Urinary bladder (tissue), 4 donors: ENCODE results near the gene MAEA. TPM values are rescaled to one million over a fixed set of nuclear protein-coding genes. Genes with fewer than 3 reads are reported as not detected.

Experiments used
- DNase-seq: peaks from one replicate; pipeline ENCODE4 v3.0.0-alpha.2; 2015; ENCODE audit errors: extremely low spot score
- H3K27ac ChIP-seq: one replicate; pipeline ENCODE4 v1.5.1; 2013; ENCODE audit warnings: low read depth, mild to moderate bottlenecking, moderate library complexity
- H3K36me3 ChIP-seq: one replicate; pipeline ENCODE4 v1.6.1; 2013; ENCODE audit warnings: mild to moderate bottlenecking, moderate library complexity; ENCODE audit not compliant: insufficient read depth
- H3K4me1 ChIP-seq: one replicate; pipeline ENCODE4 v1.6.1; 2013; ENCODE audit warnings: mild to moderate bottlenecking, moderate library complexity; ENCODE audit not compliant: insufficient read depth
- H3K4me3 ChIP-seq: one replicate; pipeline ENCODE4 v1.5.1; 2013; ENCODE audit warnings: low read depth, low read length
- WGBS: extraction: QIAGEN DNeasy Blood & Tissue Kit; methylation state at CpG from one replicate; pipeline ENCODE4 v1.1.7; 2013; 5-methylcytosine and 5-hydroxymethylcytosine counted together
- polyA plus RNA-seq: library from polyadenylated mRNA; stranded (reverse); fragments of 200-250 nt; gene quantifications from one replicate; pipeline ENCODE4 v1.2.3, GENCODE V29; 2013
- total RNA-seq: library from RNA; depleted of rRNA; stranded (reverse); fragments of >200 nt; gene quantifications from one replicate; pipeline ENCODE4 v1.2.3, GENCODE V29; 2014
- donor health status: healthy with polysubstance abuse.
- donor health status: healthy.

MAEA gene
- total and polyA plus RNA-seq, 2 donors = 25.6 to 69.9 TPM

DNA sequence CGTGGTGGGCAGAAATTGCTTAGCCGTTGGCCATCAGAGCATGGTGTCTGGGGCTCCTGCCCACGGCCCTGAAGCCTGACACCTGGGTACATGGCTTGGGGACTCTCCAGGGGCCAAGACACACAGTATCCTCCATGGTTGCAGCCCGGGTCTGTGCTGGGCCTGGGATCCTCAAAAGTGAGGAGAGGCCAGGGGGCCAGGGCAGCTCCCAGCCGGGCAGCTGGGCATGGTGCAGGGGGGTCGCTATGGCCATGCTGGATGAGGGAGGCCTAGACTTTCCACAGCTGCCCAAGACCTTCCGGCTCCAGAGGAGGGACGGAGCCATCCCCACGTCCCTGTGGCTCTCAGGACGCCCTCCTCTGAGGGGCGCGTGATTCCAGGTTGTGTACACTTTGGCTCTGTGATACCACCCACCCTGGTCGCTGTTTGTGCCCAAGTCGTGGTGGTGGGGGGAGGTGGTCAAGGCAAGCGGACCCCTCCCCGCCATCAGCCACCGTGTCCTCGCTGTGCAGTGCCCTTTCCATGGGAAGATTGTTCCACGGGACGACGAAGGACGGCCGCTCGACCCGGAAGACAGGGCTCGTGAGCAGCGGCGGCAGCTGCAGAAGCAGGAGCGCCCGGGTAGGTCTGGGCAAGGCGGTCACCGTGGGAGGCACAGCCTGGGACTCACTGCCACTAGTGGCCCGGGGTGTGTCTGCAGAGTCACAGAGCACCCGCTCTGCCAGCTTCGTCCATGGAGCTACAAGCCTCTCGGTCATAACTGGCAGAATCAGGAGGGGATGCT is 90.9 kb downstream of the MAEA start:
- H3K4me1 ChIP-seq = no peaks in the 10 kb centered on the region
- no peak for DNase-seq
- no peak overlapping the region for H3K27ac ChIP-seq
- 90% methylated on average over 36 of the region's 36 CpGs for WGBS
- H3K36me3 ChIP-seq = no peaks in the 10 kb centered on the region
- H3K4me3 ChIP-seq = no peak overlapping the region

DNA sequence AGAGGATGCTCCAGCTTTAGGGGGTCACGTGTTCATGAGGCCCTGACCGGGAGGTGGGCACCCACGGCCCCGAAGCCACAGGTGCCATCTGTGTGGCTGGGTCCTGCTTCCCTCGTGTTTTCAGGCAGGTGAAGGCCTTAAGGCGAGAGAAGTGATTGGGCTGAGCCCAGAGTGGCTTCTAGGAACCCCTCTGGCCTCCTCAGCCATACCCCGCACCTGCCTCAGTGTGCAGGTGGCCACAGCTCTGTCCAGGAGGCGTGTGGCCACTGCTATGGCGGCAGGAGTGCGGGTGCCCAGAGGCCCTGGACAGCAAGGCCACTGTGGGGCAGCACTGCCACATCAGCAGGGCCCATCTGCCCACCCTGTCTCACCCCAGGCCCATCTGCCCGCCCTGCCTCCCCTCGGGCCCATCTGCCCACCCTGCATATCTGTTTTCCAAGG is 91.5 kb downstream of the MAEA start:
- Histone ChIP-seq H3K27ac (no peak overlapping the region), H3K36me3 (no peaks in the 10 kb centered on the region), H3K4me3 (no peak overlapping the region), H3K4me1 (no peaks in the 10 kb centered on the region)
- 95% methylated on average over 12 of the region's 12 CpGs for whole genome bisulfite sequencing
- no peak for DNase-seq

DNA sequence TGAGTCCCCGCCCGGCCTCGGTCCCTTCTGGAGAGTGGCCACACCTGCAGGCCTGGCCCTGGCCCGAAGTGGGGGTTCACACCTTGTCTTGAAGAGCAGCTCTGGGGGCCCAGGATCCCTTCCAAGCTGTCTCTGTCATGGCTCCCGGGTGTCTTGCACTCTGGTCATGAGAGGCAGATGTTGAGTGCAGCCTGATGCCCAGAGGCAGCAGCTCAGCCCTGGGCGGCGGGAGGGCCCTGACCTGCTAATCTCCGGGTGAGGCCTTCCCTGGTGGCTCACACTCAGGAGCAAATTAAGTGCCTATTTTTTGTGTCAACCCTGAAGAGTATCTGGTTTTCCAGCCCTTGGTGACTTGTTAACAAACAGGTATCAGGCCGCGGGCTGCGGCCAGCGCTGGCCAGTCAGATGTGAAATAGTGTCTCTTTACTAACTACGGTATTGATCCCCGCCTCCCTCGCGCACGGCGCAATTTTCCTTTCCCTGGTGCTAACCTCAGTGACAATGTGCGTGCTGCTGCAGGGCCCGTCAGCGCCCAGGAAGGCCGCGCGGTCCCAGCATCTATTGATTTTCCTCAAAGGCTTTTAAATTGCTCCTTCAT is 92.4 kb downstream of the MAEA start:
- DNase-seq = no peak
- H3K4me3 ChIP-seq = no peak overlapping the region
- H3K27ac ChIP-seq = no peak overlapping the region
- H3K4me1 ChIP-seq = no peaks in the 10 kb centered on the region
- 94% methylated on average over 24 of the region's 24 CpGs for WGBS
- peaks cover 3% of the 10 kb centered on the region for H3K36me3 ChIP-seq

DNA sequence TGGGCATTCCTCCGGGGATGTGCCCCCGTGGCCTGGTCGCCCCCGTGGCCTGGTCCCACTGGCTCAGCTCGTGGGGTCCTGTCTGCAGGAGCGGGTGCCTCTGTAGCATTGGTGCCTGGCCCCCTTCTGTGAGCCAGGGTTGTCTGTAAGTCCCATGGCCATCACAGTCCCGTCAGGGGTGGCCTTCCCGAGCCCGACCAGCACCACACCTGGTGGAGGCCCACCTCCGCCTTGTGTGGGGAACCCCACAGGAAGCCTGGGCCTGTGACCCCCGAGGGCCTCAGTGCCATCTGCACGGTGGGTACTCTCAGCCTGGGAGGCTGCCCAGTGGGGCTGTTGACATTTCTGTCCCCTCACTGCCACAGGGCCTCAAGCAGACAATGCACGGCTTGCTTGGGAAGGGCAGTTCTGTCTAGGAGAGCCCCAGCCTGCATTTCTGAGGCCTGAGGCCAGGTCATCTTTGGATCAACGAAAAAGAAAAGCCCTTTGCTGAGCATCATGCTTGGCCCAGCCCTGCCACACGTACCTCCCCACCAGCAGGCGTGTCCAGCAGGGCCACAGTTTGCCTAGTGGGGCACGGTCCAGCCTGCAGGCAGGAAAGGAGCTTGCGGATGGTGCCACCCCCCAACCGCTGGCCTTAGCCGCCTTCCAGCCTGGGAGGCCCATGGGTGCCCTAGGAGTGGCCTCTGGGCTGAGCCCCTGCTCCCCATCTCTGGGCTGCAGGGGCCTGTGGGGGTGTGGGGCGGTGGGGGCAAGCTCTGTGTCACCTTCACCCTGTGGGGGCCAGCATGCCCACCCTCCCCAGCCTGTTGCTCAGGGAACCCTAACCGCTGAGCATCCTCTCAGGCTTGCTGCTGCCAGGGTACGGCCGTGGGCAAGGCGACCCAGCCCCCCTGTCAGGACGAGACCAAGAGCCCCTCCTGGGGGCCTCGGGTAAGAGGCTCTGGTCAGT is 93.4 kb downstream of the MAEA start:
- H3K4me3 ChIP-seq = no peak overlapping the region
- peaks cover 3% of the 10 kb centered on the region for H3K36me3 ChIP-seq
- WGBS = 88% methylated on average over 27 of the region's 27 CpGs
- H3K27ac ChIP-seq = no peak overlapping the region
- no peaks in the 10 kb centered on the region for H3K4me1 ChIP-seq
- DNase-seq = no peak

DNA sequence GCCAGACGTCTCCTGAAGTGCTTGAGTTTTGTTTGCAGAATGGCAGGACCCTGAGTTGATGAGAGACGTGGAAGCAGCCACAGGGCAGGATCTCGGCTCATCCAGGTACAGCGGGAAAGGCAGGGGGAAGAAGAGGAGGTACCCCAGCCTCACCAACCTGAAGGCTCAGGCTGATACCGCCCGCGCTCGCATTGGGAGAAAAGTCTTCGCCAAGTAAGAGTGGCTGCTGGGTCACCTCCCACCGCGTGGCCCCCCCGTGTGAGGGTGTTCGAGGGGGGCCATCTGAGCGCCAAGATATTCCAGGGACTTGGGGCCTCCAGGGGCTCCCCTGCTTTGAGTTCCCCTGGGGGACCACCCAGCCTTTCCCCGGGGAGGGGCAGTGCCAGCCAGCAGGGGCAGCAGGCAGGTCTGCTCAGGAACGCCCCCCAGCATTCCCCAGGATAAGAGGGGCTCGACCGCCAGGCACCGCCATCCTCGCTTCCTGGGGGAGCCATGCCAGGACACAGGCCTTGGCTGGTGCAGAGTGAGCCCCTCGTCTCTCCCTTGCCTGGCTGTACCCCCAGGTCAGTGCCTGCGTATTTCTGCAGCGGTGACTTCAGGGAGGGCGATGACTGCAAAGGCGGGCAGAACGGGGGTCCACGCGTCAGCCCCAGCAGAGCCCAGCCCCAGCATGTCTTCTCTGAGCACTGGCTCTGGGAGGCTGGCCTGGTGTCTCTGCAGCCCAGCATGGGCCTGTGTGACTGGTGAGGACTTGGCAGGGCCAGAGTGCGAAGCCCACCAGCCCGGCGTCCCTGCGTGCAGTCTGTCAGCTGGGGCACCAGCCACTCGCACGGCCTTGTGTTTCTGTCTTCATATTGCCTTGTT is 94.3 kb downstream of the MAEA start:
- no peak overlapping the region for H3K27ac ChIP-seq
- no peaks in the 10 kb centered on the region for H3K4me1 ChIP-seq
- 89% methylated on average over 34 of the region's 34 CpGs for WGBS
- H3K4me3 ChIP-seq = no peak overlapping the region
- DNase-seq = no peak
- H3K36me3 ChIP-seq = peaks cover 3% of the 10 kb centered on the region

DNA sequence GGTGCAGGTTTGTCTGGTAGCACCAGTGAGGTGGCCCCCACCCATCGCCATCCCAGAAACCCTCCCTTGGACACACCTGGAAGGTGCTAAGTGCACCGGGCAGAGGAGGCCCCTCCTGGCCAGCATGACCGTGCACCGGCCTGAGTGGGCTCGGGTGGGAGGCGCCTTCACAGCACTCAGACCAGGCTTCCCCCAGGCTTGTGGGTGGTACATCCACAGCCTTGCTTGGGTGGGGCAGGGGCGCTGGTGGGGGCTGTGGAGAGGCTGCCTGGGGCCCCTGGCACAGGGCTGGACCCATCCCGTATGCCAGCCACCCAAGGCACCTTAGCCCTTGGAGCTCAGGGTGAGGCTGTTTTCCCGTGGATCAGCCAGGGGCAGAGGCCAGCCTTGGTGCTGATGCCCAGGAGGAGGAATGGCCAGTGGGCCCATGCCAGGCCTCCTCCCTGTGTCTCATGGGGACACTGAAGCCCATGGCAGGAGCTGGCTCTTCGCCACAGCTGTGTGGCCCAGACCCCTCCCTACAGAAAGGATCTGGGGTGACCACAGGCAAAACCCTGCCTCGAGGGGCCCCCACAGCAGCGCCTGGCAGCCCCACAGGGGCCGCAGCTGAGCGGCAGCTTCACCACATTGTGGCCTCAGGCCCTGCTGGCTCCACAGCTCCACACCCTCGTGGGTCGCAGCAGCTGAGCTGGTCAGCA is 95.1 kb downstream of the MAEA start:
- no peak overlapping the region for H3K4me3 ChIP-seq
- peaks cover 3% of the 10 kb centered on the region for H3K36me3 ChIP-seq
- WGBS = 95% methylated on average over 16 of the region's 16 CpGs
- no peaks in the 10 kb centered on the region for H3K4me1 ChIP-seq
- H3K27ac ChIP-seq = no peak overlapping the region
- no peak for DNase-seq

DNA sequence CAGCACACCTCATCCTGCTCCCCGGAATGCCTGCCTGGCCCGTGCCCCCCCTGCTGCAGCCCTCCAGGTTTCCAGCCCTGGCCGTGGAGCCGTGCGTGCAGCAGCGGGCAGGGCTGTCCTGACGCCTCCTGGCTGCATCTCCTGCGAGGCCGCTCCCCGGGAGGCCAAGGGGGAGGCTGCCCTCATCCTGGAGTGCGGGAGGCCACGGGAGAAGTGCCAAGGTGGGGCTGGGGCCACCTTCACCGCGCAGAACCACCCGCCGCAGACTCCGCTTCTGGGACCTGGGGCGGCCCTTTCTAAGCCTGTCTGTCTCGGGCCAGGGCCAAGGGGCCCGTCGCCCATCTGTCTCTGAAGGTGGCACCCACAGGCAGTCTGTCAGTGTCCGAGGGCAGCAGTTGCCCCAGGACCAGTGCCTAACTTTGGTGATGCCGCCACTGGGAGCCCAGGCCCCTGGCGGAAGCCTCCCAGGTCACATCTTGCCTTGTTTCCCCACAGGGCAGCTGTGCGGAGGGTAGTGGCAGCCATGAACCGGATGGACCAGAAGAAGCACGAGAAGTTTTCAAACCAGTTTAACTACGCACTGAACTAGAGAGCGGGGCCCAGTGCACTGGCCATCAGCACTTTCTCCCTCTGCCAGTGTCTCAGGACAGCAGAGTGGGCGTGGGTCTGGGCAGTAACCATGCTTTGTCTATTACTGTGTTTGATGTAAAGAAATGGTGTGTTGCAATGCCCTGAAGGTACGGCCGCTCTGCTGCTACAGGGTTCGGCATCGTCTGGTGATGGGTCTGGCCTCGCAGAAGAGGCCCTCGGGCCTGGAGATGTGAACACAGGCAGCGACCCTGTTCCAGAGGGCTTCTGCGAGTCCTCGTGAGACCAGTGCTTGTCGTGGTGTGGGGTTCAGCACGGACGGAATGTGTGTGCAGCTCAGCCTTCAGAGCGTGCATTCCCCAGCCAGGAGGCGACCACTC is 96.0 kb downstream of the MAEA start:
- Histone ChIP-seq H3K27ac (no peak overlapping the region), H3K4me3 (no peak overlapping the region), H3K4me1 (peaks cover 1% of the 10 kb centered on the region), H3K36me3 (peaks cover 3% of the 10 kb centered on the region)
- no peak for DNase-seq
- 95% methylated on average over 44 of the region's 44 CpGs for WGBS

Other genes starting within 250 kb of the MAEA start
- gene RNF212, start 176.3 kb upstream of the MAEA start, total RNA-seq = 4.0 TPM
- gene RNF212, start 176.3 kb upstream of the MAEA start, polyA plus RNA-seq = 4.2 TPM
- 119 TPM for gene SPON2, start 117.3 kb upstream of the MAEA start, total RNA-seq
- 123 TPM for gene SPON2, start 117.3 kb upstream of the MAEA start, polyA plus RNA-seq
- gene CTBP1, start 40.8 kb upstream of the MAEA start, total RNA-seq = 85.9 TPM
- 140 TPM for gene CTBP1, start 40.8 kb upstream of the MAEA start, polyA plus RNA-seq
- gene UVSSA, start 57.3 kb downstream of the MAEA start, total RNA-seq = 13.0 TPM
- 7.2 TPM for gene UVSSA, start 57.3 kb downstream of the MAEA start, polyA plus RNA-seq
- not detected for gene NKX1-1, start 116.6 kb downstream of the MAEA start, total RNA-seq
- gene NKX1-1, start 116.6 kb downstream of the MAEA start, polyA plus RNA-seq = not detected